ENCODE results near the gene SCARB1. TPM values are rescaled to one million over a fixed set of nuclear protein-coding genes. Genes with fewer than 3 reads are reported as not detected.
A peak's percentile ranks its signal among the peaks of the same experiment; 100 is the strongest.

SCARB1 gene
- total and polyA plus RNA-seq, 2 of the 13 experiments (the other 11 are each of a cell fraction or from before 2014, with no cell fraction given): 63.4 to 160 TPM

GRCh38 chr12:124755801-124756148 is 107.9 kb downstream of the SCARB1 start:
- Histone ChIP-seq H3K4me1 (ENCODE audit: insufficient read depth, low read length) (peaks cover 19% of the 10 kb centered on the region), H3K4me2 (ENCODE audit: low read depth, low read length) (no peak overlapping the region), H3K27me3 (ENCODE audit: control insufficient read depth in 1 of 2, insufficient read depth in 2 of 2, low read length in 2 of 2) (peaks cover 5 to 59% of the 10 kb centered on the region in 2 experiments; a peak in 4 of 5 replicates), H3K9me3 (ENCODE audit: low read length) (no peaks in the 10 kb centered on the region; the same call in 1 of the 2 replicates), H4K20me1 (ENCODE audit: insufficient read depth, low read length) (no peaks in the 10 kb centered on the region), H3K79me2 (ENCODE audit: insufficient read depth, low read length) (no peaks in the 10 kb centered on the region), H3K36me3 (replicated peaks in 1 of 2; ENCODE audit: control insufficient read depth in 1 of 2, insufficient read depth in 2 of 2, low read length in 2 of 2) (no peaks in the 10 kb centered on the region), H2AFZ (ENCODE audit: low read length) (no peak overlapping the region), H3K27ac (ENCODE audit: extremely low read length, insufficient read depth, low read length) (no peak overlapping the region), H3K4me3 (replicated peaks in 1 of 3; ENCODE audit: insufficient read depth in 1 of 3, low read depth in 2 of 3, low read length in 3 of 3) (no peak overlapping the region), H3K9ac (ENCODE audit: insufficient read depth, low read depth, low read length) (no peak overlapping the region)
- TF ChIP-seq ZNF629 (CRISPR knock-in tag; conservative IDR thresholded peaks at IDR 0.05) (peak; percentile 85), ZNF761 (CRISPR knock-in tag; conservative IDR thresholded peaks at IDR 0.05) (no peak)
- no TSS peak for BruUV-seq (replicated peaks)
- WGBS (ENCODE audit: low lambda C conversion rate): 80% methylated on average over 4 of the region's 8 CpGs
- DNase-seq (ENCODE audit: low spot score): no peak
- intact Hi-C loops (cut with micrococcal nuclease; ENCODE audit: unreplicated experiment): no loop called here
- no peak for ATAC-seq
- FAIRE-seq: no peak
- in situ Hi-C loops (cut with HindIII; ENCODE audit: extremely low pct_ligation_motif_present, low pct_unique_long_range_greater_than_20kb): no loop called here
- ChIA-PET POLR2A (no interaction called here), CTCF (ENCODE audit: low intra/inter-chr PET ratio, low total read pairs) (no interaction called here)

DNA sequence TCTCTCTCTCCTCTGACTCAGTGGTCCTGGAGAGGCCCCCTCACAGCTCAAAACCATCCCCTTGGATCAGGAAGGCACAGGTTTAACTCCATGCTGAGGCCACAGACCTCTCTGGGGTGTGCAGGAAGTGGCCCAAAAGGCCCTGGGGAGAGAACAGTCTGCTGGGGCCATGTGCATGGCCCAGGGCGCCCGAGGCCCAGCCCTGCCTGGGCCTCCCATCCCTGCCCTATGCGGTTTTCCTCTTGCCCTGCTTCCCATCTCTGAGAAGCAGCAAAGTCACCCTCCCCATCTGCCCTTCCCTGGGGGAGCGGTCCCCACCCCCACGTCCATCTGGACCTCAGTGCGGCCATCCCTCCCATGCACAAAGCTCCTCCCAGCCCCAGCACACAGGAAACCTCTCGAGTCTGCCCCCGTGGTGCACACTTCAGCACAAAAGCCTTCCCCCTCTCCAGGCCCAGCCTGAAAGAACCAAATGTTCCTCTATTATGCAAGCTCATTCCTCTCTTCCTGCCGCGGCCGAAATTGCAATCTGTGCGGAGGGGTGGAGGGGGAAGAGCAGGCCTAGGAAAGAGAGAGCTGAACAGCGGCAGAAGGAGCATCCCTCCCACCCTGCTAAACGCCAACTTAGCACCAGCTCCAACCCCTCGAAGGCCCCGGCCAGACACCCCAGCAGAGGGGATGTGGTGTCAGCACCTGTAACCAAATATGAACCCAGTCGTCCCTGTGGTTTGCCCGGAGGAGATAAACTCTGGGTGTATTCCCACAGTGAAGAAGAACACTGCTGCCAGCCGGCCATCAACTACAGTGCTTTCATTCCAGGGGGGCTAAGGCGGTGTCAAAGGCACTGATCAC is 108.5 kb downstream of the SCARB1 start:
- 9% methylated on average over 14 of the region's 20 CpGs for WGBS (ENCODE audit: low lambda C conversion rate)
- BruUV-seq (replicated peaks): no TSS peak
- Histone ChIP-seq H3K4me1 (ENCODE audit: insufficient read depth, low read length) (peaks cover 25% of the 10 kb centered on the region), H3K27me3 (ENCODE audit: control insufficient read depth in 1 of 2, insufficient read depth in 2 of 2, low read length in 2 of 2) (peaks cover 5 to 55% of the 10 kb centered on the region in 2 experiments; a peak in 4 of 5 replicates), H3K27ac (ENCODE audit: extremely low read length, insufficient read depth, low read length) (no peak overlapping the region), H2AFZ (ENCODE audit: low read length) (no peak overlapping the region), H3K4me2 (ENCODE audit: low read depth, low read length) (peak overlapping the region; percentile 26; the same call in 1 of the 2 replicates), H3K36me3 (replicated peaks in 1 of 2; ENCODE audit: control insufficient read depth in 1 of 2, insufficient read depth in 2 of 2, low read length in 2 of 2) (no peaks in the 10 kb centered on the region), H3K79me2 (ENCODE audit: insufficient read depth, low read length) (no peaks in the 10 kb centered on the region), H4K20me1 (ENCODE audit: insufficient read depth, low read length) (no peaks in the 10 kb centered on the region), H3K9me3 (ENCODE audit: low read length) (no peaks in the 10 kb centered on the region; the same call in 1 of the 2 replicates), H3K9ac (ENCODE audit: insufficient read depth, low read depth, low read length) (no peak overlapping the region), H3K4me3 (replicated peaks in 1 of 3; ENCODE audit: insufficient read depth in 1 of 3, low read depth in 2 of 3, low read length in 3 of 3) (peak overlapping the region in 1 of 3 experiments; percentile 8; a peak in 1 of 6 replicates)
- in situ Hi-C loops (cut with HindIII; ENCODE audit: extremely low pct_ligation_motif_present, low pct_unique_long_range_greater_than_20kb) (no loop called here), intact Hi-C loops (cut with micrococcal nuclease; ENCODE audit: unreplicated experiment) (no loop called here)
- CTCF ChIA-PET (ENCODE audit: low intra/inter-chr PET ratio, low total read pairs): no interaction called here
- DNase-seq (ENCODE audit: low spot score) (no peak), FAIRE-seq (no peak), ATAC-seq (no peak; the same call in 2 of the 3 replicates)
- POLR2A ChIA-PET: no interaction called here
- TF ChIP-seq, protein P1, sequence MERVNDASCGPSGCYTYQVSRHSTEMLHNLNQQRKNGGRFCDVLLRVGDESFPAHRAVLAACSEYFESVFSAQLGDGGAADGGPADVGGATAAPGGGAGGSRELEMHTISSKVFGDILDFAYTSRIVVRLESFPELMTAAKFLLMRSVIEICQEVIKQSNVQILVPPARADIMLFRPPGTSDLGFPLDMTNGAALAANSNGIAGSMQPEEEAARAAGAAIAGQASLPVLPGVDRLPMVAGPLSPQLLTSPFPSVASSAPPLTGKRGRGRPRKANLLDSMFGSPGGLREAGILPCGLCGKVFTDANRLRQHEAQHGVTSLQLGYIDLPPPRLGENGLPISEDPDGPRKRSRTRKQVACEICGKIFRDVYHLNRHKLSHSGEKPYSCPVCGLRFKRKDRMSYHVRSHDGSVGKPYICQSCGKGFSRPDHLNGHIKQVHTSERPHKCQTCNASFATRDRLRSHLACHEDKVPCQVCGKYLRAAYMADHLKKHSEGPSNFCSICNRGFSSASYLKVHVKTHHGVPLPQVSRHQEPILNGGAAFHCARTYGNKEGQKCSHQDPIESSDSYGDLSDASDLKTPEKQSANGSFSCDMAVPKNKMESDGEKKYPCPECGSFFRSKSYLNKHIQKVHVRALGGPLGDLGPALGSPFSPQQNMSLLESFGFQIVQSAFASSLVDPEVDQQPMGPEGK (CRISPR knock-in tag; IDR thresholded peaks at IDR 0.05): peak; percentile 39; the same call in 1 of the 2 replicates
- TF ChIP-seq ZNF567 (CRISPR knock-in tag; IDR thresholded peaks at IDR 0.05; ENCODE audit: borderline replicate concordance): no peak
- no peak for TF ChIP-seq MBNL3 (CRISPR knock-in tag; conservative IDR thresholded peaks at IDR 0.05)
- TF ChIP-seq ZNF724P (CRISPR knock-in tag; IDR thresholded peaks at IDR 0.05; ENCODE audit: borderline replicate concordance): no peak
- no peak for TF ChIP-seq NR3C1 (CRISPR knock-in tag; IDR thresholded peaks at IDR 0.05)
- 0 out of 2 replicates have a peak, but pooled peaks have one; percentile 35 for TF ChIP-seq ZSCAN25 (CRISPR knock-in tag; IDR thresholded peaks at IDR 0.05)
- no peak for TF ChIP-seq ZFP91 (CRISPR knock-in tag; IDR thresholded peaks at IDR 0.05; ENCODE audit: borderline replicate concordance)
- no peak for TF ChIP-seq ATF5 (CRISPR knock-in tag; IDR thresholded peaks at IDR 0.05; ENCODE audit: low read depth)
- no peak for TF ChIP-seq CBX1 (IDR thresholded peaks at IDR 0.05; ENCODE audit: low read depth)
- no peak for TF ChIP-seq ZNF431 (CRISPR knock-in tag; IDR thresholded peaks at IDR 0.05; ENCODE audit: borderline replicate concordance, low read depth)
- no peak for TF ChIP-seq TEAD2 (CRISPR knock-in tag; IDR thresholded peaks at IDR 0.05)
